Astrocyte of the cerebellum (primary cell): Measurements from ENCODE around the gene CLEC4F.

Experiments used
- DNase-seq: peaks from one replicate; pipeline ENCODE4 v3.0.0-alpha.2; 2011; ENCODE audit warnings: low read depth
- H3K4me3 ChIP-seq: 2 replicates; pipeline ENCODE4 v1.5.1; 2011; ENCODE audit warnings: mild to moderate bottlenecking, low read depth, low read length, moderate library complexity
- CTCF ChIP-seq: IDR thresholded peaks from 2 replicates; pipeline ENCODE4 v1.5.1; 2012; ENCODE audit warnings: low read length, low read depth, moderate library complexity, mild to moderate bottlenecking; ENCODE audit errors: missing control alignments
- in situ Hi-C: cut with HindIII; loops from 2 replicates; pipeline ENCODE4 v1.10.0; 2017; ENCODE audit warnings: low sequenced_read_pairs

The CLEC4F gene

GRCh38 chr2:70817284-70817954, 3.0 kb downstream of the CLEC4F start:
- in situ Hi-C loops, result no loop called here
- no peak overlapping the region for H3K4me3 ChIP-seq
- no peak for DNase-seq
- no peak for TF ChIP-seq CTCF

DNA sequence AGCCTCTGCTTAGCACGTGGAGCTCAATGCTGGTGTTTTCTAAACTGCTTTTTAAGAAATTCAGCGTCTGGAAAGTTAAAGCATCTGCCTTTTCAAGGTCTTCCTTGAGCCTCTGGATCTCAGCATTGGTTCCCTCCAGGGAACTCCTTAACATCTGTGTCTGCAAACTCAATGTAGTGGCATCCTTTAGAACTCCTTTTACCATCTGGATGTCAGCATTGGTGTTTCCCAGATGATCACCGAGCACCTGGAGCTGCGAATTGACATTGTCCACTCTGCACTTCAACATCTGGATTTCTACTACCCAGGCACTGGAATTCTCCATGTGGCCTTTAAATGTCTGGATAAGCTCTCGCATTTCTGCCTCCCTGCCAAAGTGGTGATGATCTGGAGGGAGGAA, 3.7 kb downstream of the CLEC4F start:
- DNase-seq, result no peak
- in situ Hi-C loops, result no loop called here
- H3K4me3 ChIP-seq, result no peak overlapping the region
- TF ChIP-seq CTCF, result no peak

- DNase-seq, result no peak
- in situ Hi-C loops, result no loop called here
- no peak for TF ChIP-seq CTCF
- H3K4me3 ChIP-seq, result no peak overlapping the region
Measured at GRCh38 chr2:70808983-70809958, 11.1 kb downstream of the CLEC4F start.

GRCh38 chr2:70807828-70808118, 12.6 kb downstream of the CLEC4F start:
- in situ Hi-C loops, result no loop called here
- TF ChIP-seq CTCF, result no peak
- DNase-seq, result no peak
- H3K4me3 ChIP-seq, result no peak overlapping the region

DNA sequence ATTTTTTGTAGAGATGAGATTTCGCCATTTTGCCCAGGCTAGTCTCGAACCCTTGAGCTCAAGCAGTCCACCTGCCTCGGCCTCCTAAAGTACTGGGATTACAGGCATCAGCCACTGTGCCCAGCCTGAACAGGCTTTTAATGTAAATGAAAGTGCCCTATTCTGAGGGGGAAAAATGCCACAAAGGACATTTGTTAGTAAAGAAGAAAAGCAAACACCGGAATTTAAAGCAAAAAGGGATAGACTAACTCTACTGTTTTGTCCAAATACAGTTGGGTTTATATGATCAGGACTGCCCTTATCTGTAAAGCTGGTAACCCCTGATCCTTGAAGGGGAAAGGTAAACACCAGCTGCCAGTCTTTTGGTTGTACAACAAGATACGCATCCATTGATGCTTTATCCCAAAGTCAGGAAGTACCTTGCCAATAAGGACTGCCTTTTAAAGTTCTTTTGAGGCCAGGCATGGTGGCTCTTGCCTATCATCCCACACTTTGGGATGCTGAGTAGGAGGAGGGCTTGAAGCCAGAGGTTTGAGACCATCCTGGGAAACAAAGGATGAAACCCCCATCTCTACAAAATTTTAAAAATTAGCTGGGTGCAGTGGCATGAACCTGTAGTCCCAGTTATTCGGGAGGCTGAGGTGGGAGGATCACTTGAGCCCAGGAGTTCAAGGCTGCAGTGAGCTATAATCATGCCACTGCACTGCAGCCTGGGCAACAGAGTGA, 13.1 kb downstream of the CLEC4F start:
- H3K4me3 ChIP-seq, result no peak overlapping the region
- in situ Hi-C loops, result no loop called here
- TF ChIP-seq CTCF, result no peak
- DNase-seq, result no peak

- in situ Hi-C loops, result no loop called here
- no peak for DNase-seq
- TF ChIP-seq CTCF, result no peak
- no peak overlapping the region for H3K4me3 ChIP-seq
Measured at GRCh38 chr2:70806620-70807019, 13.8 kb downstream of the CLEC4F start.
